SK-N-SH treated with all-trans-retinoic acid at 6 μM for 48 hours (cell line): Measurements from ENCODE around the gene UBA52.
"Not testable (repeated sequence)": the region's sequence is repeated elsewhere in the genome, so short reads cannot be mapped to it uniquely, and the experiment has no call there.

Experiments used
- ATAC-seq: fragments of 200-7000 bp; cut with Tn5 transposase; 3 replicates; pipeline ENCODE4 v1.9.1; 2020; ENCODE audit warnings: mild to moderate bottlenecking, moderate library complexity
- ARNTL ChIP-seq: fragments of 450-650 bp; formaldehyde crosslinking; IDR thresholded peaks from 2 replicates; pipeline ENCODE4 v1.5.0; 2020; ENCODE audit warnings: low read depth, mild to moderate bottlenecking, moderate library complexity, borderline replicate concordance
- BACH2 ChIP-seq: fragments of 250-450 bp; sonication (Bioruptor Pico); IDR thresholded peaks from 2 replicates; pipeline ENCODE4 v1.9.0; 2021; ENCODE audit warnings: mild to moderate bottlenecking, borderline replicate concordance
- CSDC2 ChIP-seq: fragments of 250-450 bp; sonication (Bioruptor Pico); IDR thresholded peaks from 2 replicates; pipeline ENCODE4 v1.5.0; 2020; ENCODE audit warnings: mild to moderate bottlenecking, moderate library complexity
- ESRRG ChIP-seq: fragments of 250-450 bp; sonication (Bioruptor Pico); IDR thresholded peaks from 2 replicates; pipeline ENCODE4 v1.6.1; 2021; ENCODE audit warnings: mild to moderate bottlenecking
- GLIS3 ChIP-seq: fragments of 250-450 bp; sonication (Bioruptor Pico); IDR thresholded peaks from 2 replicates; pipeline ENCODE4 v1.5.0; 2020; ENCODE audit warnings: mild to moderate bottlenecking, moderate library complexity
- ISL1 ChIP-seq: fragments of 250-450 bp; sonication (Bioruptor Pico); IDR thresholded peaks from 2 replicates; pipeline ENCODE4 v2.1.2; 2022; ENCODE audit warnings: mild to moderate bottlenecking, moderate library complexity
- OSR1 ChIP-seq: fragments of 250-450 bp; sonication (Bioruptor Pico); IDR thresholded peaks from 2 replicates; pipeline ENCODE4 v1.8.0; 2022; ENCODE audit warnings: moderate library complexity, mild to moderate bottlenecking, inconsistent platforms
- RARB ChIP-seq: fragments of 250-450 bp; sonication (Bioruptor Pico); IDR thresholded peaks from 2 replicates; pipeline ENCODE4 v1.8.0; 2021; ENCODE audit warnings: mild to moderate bottlenecking, moderate library complexity
- SNAI2 ChIP-seq: fragments of 250-450 bp; sonication (Bioruptor Pico); IDR thresholded peaks from 2 replicates; pipeline ENCODE4 v1.5.0; 2020; ENCODE audit warnings: mild to moderate bottlenecking, moderate library complexity
- TCF4 ChIP-seq: fragments of 250-450 bp; sonication (Bioruptor Pico); IDR thresholded peaks from 2 replicates; pipeline ENCODE4 v1.8.0; 2021; ENCODE audit warnings: mild to moderate bottlenecking, moderate library complexity, borderline replicate concordance
- TOX ChIP-seq: fragments of 250-450 bp; sonication (Bioruptor Pico); IDR thresholded peaks from 2 replicates; pipeline ENCODE4 v1.8.0; 2021; ENCODE audit warnings: mild to moderate bottlenecking, moderate library complexity, borderline replicate concordance
- ZC3H10 ChIP-seq: fragments of 250-450 bp; sonication (Bioruptor Pico); IDR thresholded peaks from 2 replicates; pipeline ENCODE4 v1.5.1; 2021; ENCODE audit warnings: mild to moderate bottlenecking, moderate library complexity
- ZFP3 ChIP-seq: fragments of 250-450 bp; sonication (Bioruptor Pico); IDR thresholded peaks from 2 replicates; pipeline ENCODE4 v1.5.0; 2020; ENCODE audit warnings: mild to moderate bottlenecking, moderate library complexity
- ZFP30 ChIP-seq: fragments of 450-650 bp; formaldehyde crosslinking; IDR thresholded peaks from 2 replicates; pipeline ENCODE4 v1.5.0; 2022; ENCODE audit warnings: mild to moderate bottlenecking, moderate library complexity
- ZNF565 ChIP-seq: fragments of 450-650 bp; formaldehyde crosslinking; conservative IDR thresholded peaks from 2 replicates; pipeline ENCODE4 v1.5.0; 2020; ENCODE audit warnings: low read depth, mild to moderate bottlenecking, moderate library complexity
- ZNF70 ChIP-seq: fragments of 450-650 bp; formaldehyde crosslinking; IDR thresholded peaks from 2 replicates; pipeline ENCODE4 v1.5.0; 2020; ENCODE audit warnings: mild to moderate bottlenecking, moderate library complexity
- TF ChIP-seq, protein P1 (sequence below): fragments of 250-450 bp; sonication (Bioruptor Pico); IDR thresholded peaks from 2 replicates; pipeline ENCODE4 v1.8.0; 2020; ENCODE audit warnings: mild to moderate bottlenecking, moderate library complexity, borderline replicate concordance
- TF ChIP-seq, protein P2 (sequence below): fragments of 250-450 bp; sonication (Bioruptor Pico); IDR thresholded peaks from 2 replicates; pipeline ENCODE4 v1.5.1; 2021; ENCODE audit warnings: mild to moderate bottlenecking, moderate library complexity
- TF ChIP-seq, protein P3 (sequence below): fragments of 250-450 bp; sonication (Bioruptor Pico); IDR thresholded peaks from 2 replicates; pipeline ENCODE4 v1.5.1; 2020; ENCODE audit warnings: low read depth, mild to moderate bottlenecking, moderate library complexity

Gene UBA52

DNA sequence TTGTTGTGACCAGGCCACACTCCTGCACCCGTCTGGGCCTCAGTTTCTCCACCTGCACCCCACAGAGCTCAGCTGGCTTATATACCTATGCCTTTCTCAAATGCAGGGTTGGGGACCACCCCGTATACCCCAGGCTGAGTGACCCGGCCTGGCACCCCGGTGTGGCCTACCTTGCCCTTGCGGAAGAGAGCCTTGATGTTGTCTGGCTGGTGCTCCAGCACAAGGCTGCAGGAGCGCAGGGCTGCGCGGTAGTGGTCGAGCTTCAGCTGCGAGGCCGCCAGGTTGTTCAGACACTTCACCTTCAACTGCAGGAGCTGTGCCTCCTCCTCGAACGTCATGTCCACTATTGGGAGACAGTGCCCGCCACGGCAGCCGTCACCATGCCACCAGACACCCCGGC lies 34.2 kb upstream of the UBA52 start:
- TF ChIP-seq RARB (CRISPR knock-in tag) (no peak), TOX (CRISPR knock-in tag) (no peak), SNAI2 (CRISPR knock-in tag) (no peak), TCF4 (CRISPR knock-in tag) (no peak), ISL1 (no peak), OSR1 (no peak)
- no peak for ATAC-seq

- no peak for ATAC-seq
- TF ChIP-seq RARB (CRISPR knock-in tag) (no peak), ISL1 (no peak), SNAI2 (CRISPR knock-in tag) (no peak), ZFP3 (CRISPR knock-in tag) (no peak), ZNF70 (CRISPR knock-in tag) (no peak), BACH2 (CRISPR knock-in tag) (no peak), ZC3H10 (CRISPR knock-in tag) (no peak), TCF4 (CRISPR knock-in tag) (no peak), ZNF565 (CRISPR knock-in tag) (no peak), ESRRG (no peak), GLIS3 (CRISPR knock-in tag) (no peak), ARNTL (CRISPR knock-in tag) (no peak), ZFP30 (CRISPR knock-in tag) (no peak)
- TF ChIP-seq, protein P1, sequence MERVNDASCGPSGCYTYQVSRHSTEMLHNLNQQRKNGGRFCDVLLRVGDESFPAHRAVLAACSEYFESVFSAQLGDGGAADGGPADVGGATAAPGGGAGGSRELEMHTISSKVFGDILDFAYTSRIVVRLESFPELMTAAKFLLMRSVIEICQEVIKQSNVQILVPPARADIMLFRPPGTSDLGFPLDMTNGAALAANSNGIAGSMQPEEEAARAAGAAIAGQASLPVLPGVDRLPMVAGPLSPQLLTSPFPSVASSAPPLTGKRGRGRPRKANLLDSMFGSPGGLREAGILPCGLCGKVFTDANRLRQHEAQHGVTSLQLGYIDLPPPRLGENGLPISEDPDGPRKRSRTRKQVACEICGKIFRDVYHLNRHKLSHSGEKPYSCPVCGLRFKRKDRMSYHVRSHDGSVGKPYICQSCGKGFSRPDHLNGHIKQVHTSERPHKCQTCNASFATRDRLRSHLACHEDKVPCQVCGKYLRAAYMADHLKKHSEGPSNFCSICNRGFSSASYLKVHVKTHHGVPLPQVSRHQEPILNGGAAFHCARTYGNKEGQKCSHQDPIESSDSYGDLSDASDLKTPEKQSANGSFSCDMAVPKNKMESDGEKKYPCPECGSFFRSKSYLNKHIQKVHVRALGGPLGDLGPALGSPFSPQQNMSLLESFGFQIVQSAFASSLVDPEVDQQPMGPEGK (CRISPR knock-in tag) = no peak
- TF ChIP-seq, protein P2, sequence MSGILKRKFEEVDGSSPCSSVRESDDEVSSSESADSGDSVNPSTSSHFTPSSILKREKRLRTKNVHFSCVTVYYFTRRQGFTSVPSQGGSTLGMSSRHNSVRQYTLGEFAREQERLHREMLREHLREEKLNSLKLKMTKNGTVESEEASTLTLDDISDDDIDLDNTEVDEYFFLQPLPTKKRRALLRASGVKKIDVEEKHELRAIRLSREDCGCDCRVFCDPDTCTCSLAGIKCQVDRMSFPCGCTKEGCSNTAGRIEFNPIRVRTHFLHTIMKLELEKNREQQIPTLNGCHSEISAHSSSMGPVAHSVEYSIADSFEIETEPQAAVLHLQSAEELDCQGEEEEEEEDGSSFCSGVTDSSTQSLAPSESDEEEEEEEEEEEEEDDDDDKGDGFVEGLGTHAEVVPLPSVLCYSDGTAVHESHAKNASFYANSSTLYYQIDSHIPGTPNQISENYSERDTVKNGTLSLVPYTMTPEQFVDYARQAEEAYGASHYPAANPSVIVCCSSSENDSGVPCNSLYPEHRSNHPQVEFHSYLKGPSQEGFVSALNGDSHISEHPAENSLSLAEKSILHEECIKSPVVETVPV (CRISPR knock-in tag) = no peak
- TF ChIP-seq, protein P3, sequence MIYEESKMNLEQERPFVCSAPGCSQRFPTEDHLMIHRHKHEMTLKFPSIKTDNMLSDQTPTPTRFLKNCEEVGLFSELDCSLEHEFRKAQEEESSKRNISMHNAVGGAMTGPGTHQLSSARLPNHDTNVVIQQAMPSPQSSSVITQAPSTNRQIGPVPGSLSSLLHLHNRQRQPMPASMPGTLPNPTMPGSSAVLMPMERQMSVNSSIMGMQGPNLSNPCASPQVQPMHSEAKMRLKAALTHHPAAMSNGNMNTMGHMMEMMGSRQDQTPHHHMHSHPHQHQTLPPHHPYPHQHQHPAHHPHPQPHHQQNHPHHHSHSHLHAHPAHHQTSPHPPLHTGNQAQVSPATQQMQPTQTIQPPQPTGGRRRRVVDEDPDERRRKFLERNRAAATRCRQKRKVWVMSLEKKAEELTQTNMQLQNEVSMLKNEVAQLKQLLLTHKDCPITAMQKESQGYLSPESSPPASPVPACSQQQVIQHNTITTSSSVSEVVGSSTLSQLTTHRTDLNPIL = no peak
Observed at GRCh38 chr19:18538115-18538514, 33.5 kb upstream of the UBA52 start.

GRCh38 chr19:18539372-18539771 lies 32.3 kb upstream of the UBA52 start:
- TF ChIP-seq RARB (CRISPR knock-in tag) (no peak), CSDC2 (CRISPR knock-in tag) (no peak), GLIS3 (CRISPR knock-in tag) (no peak), ISL1 (no peak), ZFP30 (CRISPR knock-in tag) (no peak), BACH2 (CRISPR knock-in tag) (no peak), ZC3H10 (CRISPR knock-in tag) (no peak), TOX (CRISPR knock-in tag) (no peak)
- TF ChIP-seq, protein P1 (CRISPR knock-in tag) = no peak
- no peak for ATAC-seq

DNA sequence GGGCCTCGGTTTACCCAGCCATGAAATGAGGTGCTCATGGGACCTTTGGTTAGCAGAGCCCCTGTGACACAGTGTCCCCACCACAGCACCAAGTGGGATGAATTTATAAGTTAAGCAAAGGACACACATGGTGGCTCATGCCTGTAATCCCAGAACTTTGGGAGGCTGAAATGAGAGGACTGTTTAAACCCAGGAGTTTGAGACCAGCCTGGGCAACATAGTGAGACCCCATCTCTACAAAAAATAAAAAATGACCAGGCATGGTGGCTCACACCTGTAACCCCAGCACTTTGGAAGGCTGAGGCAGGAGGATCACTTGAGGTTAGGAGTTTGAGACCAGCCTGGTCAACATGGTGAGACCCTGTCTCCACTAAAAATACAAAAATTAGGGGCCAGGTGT lies 31.5 kb upstream of the UBA52 start:
- ATAC-seq = not testable (repeated sequence)

GRCh38 chr19:18541258-18541991 lies 30.2 kb upstream of the UBA52 start:
- no peak for ATAC-seq
- no peak for TF ChIP-seq ZNF565 (CRISPR knock-in tag)
- TF ChIP-seq ZC3H10 (CRISPR knock-in tag) = no peak
- TF ChIP-seq CSDC2 (CRISPR knock-in tag) = no peak
- TF ChIP-seq, protein P1 (CRISPR knock-in tag) = no peak
- no peak for TF ChIP-seq ZFP3 (CRISPR knock-in tag)
- TF ChIP-seq RARB (CRISPR knock-in tag) = no peak
- TF ChIP-seq, protein P3 = no peak
- TF ChIP-seq SNAI2 (CRISPR knock-in tag) = no peak
